Measurements from ENCODE around the gene CCDC180.
A peak's percentile ranks its signal among the peaks of the same experiment; 100 is the strongest.
"Not testable (repeated sequence)": the region's sequence is repeated elsewhere in the genome, so short reads cannot be mapped to it uniquely, and the experiment has no call there.

The CCDC180 gene

GRCh38 chr9:97309260-97309659, 1.8 kb downstream of the CCDC180 start:
- no peak for DNase-seq (ENCODE audit: low read depth)
- no peak overlapping the region for H3K4me3 ChIP-seq (ENCODE audit: low read depth, low read length)

DNA sequence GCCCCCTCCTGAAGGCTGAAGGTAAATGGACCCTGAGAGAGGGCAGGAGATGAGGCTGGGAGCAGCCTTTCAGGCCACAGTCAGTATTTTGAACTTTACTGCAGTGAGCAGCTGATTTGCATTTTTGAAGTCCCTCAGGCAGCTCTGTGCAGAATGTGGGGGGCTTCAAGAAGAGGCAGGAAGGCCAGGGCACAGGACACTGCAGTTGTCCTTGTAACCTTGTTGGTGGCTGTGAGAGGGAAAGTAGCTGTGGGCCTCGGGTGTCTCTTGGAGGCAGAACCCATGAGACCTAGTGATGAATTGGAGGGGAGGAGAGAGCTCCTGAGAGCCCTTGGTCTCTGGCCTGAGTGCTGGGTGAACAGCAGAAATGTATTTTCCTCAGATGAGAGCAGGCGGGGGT, 2.6 kb downstream of the CCDC180 start:
- no peak overlapping the region for H3K4me3 ChIP-seq (ENCODE audit: low read depth, low read length)
- DNase-seq (ENCODE audit: low read depth) = no peak

DNA sequence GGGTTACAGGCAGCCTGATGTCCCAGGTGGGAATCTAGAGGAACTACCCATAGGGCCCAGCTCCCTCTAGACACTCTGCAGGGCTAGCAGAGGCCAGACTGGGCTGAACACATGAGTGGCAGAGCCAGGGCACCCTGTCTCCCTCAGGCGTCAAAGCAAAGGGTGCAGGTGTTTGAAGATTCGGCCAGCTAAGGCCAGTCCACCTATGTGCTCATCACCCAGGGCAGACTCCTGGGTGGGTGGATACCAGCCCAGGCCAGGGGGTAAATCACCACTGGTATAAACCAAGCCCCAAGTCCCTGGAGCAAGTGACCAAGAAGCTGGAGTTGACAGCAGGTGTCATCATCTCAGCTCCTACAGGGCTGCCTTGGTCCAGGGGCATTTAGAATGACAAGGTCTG, 3.4 kb downstream of the CCDC180 start:
- no peak for DNase-seq (ENCODE audit: low read depth)
- no peak overlapping the region for H3K4me3 ChIP-seq (ENCODE audit: low read depth, low read length)

DNA sequence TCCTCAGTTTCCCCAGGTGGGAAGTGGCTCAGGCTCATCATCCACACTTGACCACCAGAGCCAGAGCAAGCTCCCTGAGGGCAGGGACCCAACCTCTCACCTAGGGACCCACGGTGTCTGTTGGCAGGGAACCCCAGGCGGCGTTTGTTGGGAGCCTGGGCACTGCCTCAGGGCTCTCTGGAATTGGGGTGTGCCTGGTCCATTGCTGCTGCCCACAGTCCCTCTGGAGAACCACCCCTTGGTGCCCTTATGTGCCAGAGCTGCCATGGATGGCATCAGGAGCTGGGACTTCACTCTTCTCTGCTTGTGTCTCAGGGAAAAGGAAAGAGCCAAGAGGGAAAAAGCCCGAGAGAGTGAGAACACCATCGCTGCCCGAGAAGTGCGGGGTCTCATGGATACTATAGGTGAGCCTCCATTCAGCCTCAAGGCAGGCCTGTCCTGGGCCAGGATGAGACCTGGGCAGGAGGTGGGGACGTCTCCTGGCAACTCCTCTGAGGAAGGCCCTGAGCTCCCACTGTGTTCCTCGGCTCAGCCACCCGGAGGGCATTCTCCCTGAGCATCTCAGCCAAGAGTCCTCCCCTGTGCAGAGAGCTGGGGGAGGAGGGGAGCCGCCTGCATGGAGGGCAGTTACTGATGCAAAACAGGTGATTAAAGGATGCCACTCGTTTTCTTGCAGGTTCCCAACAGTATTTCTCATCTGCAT, 4.5 kb downstream of the CCDC180 start:
- H3K4me3 ChIP-seq (ENCODE audit: low read depth, low read length) = no peak overlapping the region
- no peak for DNase-seq (ENCODE audit: low read depth)

- DNase-seq (ENCODE audit: low read depth) = no peak
- H3K4me3 ChIP-seq (ENCODE audit: low read depth, low read length) = no peak overlapping the region
These were observed 5.1 kb downstream of the CCDC180 start for GRCh38 chr9:97312556-97312955.

GRCh38 chr9:97313243-97313642, 5.8 kb downstream of the CCDC180 start:
- H3K4me3 ChIP-seq (ENCODE audit: low read depth, low read length) = no peak overlapping the region
- DNase-seq (ENCODE audit: low read depth) = no peak

- H3K4me3 ChIP-seq (ENCODE audit: low read depth, low read length) = no peak overlapping the region
- no peak for DNase-seq (ENCODE audit: low read depth)
These were observed 6.3 kb downstream of the CCDC180 start for GRCh38 chr9:97313746-97314145.

DNA sequence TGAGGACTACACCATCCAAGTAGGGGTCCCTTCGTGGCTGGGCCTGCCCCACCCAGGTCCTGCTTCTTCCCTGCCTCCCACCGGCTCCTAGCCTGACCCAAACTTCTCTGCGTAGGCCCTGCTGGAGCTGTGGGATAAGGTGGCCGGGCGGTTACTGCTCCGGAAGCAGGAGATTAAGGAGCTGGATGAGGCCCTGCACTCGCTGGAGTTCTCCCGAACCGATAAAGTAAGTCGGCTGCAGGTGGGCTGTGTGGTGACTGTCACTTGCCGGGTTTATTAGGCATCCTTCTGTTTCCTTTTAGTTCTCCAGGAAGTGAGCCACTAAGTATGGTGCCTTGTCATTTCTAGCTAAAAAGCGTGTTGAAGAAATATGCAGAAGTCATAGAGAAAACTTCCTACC, 7.0 kb downstream of the CCDC180 start:
- H3K4me3 ChIP-seq (ENCODE audit: low read depth, low read length) = no peak overlapping the region
- no peak for DNase-seq (ENCODE audit: low read depth)

- DNase-seq (ENCODE audit: low read depth) = peak; percentile 47
- no peak overlapping the region for H3K4me3 ChIP-seq (ENCODE audit: low read depth, low read length)
These were observed 8.1 kb downstream of the CCDC180 start for GRCh38 chr9:97315550-97315949.

- no peak for DNase-seq (ENCODE audit: low read depth)
- H3K4me3 ChIP-seq (ENCODE audit: low read depth, low read length) = no peak overlapping the region
These were observed 9.4 kb downstream of the CCDC180 start for GRCh38 chr9:97316904-97317303.

DNA sequence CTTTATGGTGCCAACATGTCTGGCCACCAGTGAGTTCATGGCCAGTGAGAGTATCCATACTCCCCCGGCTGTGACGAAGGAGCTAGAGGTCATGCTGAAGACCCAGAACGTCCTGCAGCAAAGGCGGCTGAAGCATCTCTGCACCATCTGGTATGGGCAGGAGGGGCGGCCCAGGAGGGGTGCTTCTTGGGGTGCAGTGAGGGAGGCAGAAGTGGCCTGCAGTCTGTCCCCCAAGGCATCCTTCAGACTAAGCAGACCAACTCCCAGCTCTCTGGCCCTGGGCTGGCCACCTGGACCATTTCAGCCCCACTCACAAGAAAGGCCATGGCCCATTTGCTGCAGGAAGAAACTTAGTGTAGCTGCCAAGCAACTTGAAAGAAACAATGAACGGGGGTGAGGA, 11.0 kb downstream of the CCDC180 start:
- DNase-seq (ENCODE audit: low read depth) = no peak
- H3K4me3 ChIP-seq (ENCODE audit: low read depth, low read length) = no peak overlapping the region

DNA sequence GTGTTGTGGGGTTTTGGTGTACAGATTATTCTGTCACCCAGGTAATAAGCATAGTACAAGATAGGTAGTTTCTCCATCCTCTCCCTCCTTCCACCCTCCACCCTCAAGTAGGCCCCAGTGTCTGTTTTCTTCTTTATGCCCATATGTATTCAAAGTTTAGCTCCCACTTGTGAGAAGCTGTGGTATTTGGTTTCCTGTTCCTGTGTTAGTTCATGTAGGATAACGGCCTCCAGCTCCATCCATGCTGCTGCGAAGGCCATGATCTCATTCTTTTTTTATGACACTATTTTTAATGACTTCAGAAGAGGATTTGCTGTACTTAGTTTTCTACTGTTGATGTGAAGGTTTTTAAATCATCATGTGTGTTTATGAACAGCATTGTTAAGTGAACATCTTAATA, 11.9 kb downstream of the CCDC180 start:
- no peak for DNase-seq (ENCODE audit: low read depth)
- no peak overlapping the region for H3K4me3 ChIP-seq (ENCODE audit: low read depth, low read length)

DNA sequence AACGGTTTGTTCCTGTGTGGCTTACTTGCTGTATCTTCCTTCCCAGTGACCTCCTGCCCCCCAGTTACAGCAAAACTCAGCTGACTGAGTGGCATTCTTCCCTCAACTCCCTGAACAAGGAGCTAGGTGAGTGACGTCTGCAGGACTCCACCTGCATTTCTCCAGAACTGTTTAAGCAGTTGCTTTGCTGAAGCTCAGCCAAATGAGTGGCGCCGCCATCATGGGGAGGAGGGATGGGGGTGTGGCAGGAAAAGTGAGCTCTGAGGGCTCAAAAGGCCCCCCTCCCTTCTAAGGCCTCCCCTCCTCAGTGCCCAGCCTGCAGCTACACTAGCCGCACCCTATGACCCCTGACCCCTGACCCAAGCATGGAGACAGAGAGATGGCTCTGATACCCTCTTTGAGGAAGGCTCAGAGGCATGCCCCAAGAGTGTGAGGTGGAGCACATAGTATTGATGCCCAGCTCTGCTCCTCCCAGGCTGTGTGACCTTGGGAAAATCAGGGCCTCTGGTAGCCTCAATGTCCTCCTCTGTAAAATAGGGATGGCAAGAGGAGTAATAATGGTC, 12.7 kb downstream of the CCDC180 start:
- no peak for DNase-seq (ENCODE audit: low read depth)
- no peak overlapping the region for H3K4me3 ChIP-seq (ENCODE audit: low read depth, low read length)

DNA sequence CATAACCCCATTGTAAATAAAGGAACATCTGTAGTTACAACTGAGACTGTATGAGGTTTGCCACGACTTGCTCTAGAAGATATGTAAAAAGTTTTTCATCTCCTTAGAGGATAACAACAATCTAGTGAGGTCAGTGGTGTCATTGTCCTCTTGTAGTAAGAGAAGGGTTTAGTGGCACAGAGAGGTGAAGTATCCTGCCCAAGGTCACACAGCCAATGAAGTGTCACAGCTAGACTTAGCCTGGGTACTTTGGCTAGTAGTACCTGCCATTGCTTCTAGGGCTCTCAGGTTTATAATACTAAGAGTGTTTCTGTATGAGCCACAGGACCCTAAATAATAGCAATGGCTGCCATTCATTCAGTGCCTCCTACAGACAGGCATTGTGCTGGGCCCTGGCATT, 13.8 kb downstream of the CCDC180 start:
- H3K4me3 ChIP-seq (ENCODE audit: low read depth, low read length) = no peak overlapping the region
- DNase-seq (ENCODE audit: low read depth) = no peak

- DNase-seq (ENCODE audit: low read depth) = no peak
- H3K4me3 ChIP-seq (ENCODE audit: low read depth, low read length) = no peak overlapping the region
These were observed 14.2 kb downstream of the CCDC180 start for GRCh38 chr9:97321691-97322090.

GRCh38 chr9:97322105-97322504, 14.6 kb downstream of the CCDC180 start:
- DNase-seq (ENCODE audit: low read depth) = no peak
- no peak overlapping the region for H3K4me3 ChIP-seq (ENCODE audit: low read depth, low read length)

- no peak overlapping the region for H3K4me3 ChIP-seq (ENCODE audit: low read depth, low read length)
- no peak for DNase-seq (ENCODE audit: low read depth)
These were observed 17.5 kb downstream of the CCDC180 start for GRCh38 chr9:97324954-97325353.

DNA sequence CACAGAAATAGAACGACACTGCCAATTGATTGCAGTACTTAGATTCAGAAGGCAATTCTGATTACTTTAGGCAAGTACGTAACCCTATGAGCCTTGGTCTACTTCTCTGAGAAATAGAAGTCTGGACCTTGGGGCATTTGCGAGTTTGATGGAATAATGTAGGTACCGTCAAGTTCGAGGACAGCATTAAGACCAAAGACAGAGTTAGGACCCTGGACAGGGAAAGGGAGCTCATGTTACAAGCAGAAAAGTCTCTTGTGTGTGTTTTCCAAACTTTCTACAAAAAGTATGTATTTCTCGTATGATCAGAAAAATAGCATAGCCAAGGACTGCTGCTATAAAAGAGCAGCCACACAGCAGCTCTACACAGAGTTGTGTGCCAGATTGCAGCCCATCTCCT, 20.1 kb downstream of the CCDC180 start:
- DNase-seq (ENCODE audit: low read depth) = no peak

GRCh38 chr9:97332993-97333392, 25.5 kb downstream of the CCDC180 start:
- no peak overlapping the region for H3K4me3 ChIP-seq (ENCODE audit: low read depth, low read length)
- DNase-seq (ENCODE audit: low read depth) = no peak

More for the DNA sequence above, 20.1 kb downstream of the CCDC180 start:
- no peak overlapping the region for H3K4me3 ChIP-seq (ENCODE audit: low read depth, low read length)

DNA sequence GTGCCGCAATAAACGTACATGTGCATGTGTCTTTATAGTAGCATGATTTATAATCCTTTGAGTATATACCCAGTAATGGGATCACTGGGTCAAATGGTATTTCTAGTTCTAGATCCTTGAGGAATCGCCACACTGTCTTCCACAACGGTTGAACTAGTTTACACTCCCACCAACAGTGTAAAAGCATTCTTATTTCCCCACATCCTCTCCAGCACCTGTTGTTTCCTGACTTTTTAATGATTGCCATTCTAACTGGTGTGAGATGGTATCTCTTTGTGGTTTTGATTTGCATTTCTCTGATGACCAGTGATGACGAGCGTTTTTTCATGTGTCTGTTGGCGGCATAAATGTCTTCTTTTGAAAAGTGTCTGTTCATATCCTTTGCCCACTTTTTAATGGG, 28.2 kb downstream of the CCDC180 start:
- H3K4me3 ChIP-seq (ENCODE audit: low read depth, low read length); DNase-seq (ENCODE audit: low read depth): not testable (repeated sequence)

- no peak overlapping the region for H3K4me3 ChIP-seq (ENCODE audit: low read depth, low read length)
- no peak for DNase-seq (ENCODE audit: low read depth)
These were observed 41.4 kb downstream of the CCDC180 start for GRCh38 chr9:97348871-97349270.

All from skeletal muscle cell (primary cell).